Esophagus muscularis mucosa (tissue), 4 donors: Measurements from ENCODE around the gene NDUFS8. TPM values are rescaled to one million over a fixed set of nuclear protein-coding genes. Genes with fewer than 3 reads are reported as not detected.

ENCODE experiments used
- DNase-seq: peaks from one replicate; pipeline ENCODE4 v3.0.0-alpha.2; 2017; ENCODE audit errors: extremely low spot score
- H3K27ac ChIP-seq, 4 donors: fragments of 200-600 bp; sonication (generic); replicated peaks in 1 of 4; 1 replicate in 3 of 4; 2 replicates in 1 of 4; pipeline ENCODE4 v1.5.1; 2016 to 2019; ENCODE audit warnings: mild to moderate bottlenecking in 1 of 4
- H3K27me3 ChIP-seq, 4 donors: fragments of 200-600 bp; sonication (generic); one replicate each; pipeline versions ENCODE4 v1.5.1 to v1.6.0; 2016 to 2019
- H3K36me3 ChIP-seq, 4 donors: fragments of 200-600 bp; sonication (generic); one replicate each; pipeline ENCODE4 v1.5.1; 2016 to 2019
- H3K4me1 ChIP-seq, 4 donors: fragments of 200-600 bp; sonication (generic); one replicate each; pipeline ENCODE4 v1.5.1; 2016 to 2019
- H3K4me3 ChIP-seq, 4 donors: fragments of 200-600 bp; sonication (generic); 1 replicate in 2 of 4; 2 replicates in 2 of 4; pipeline ENCODE4 v1.5.1; 2016 to 2019; ENCODE audit warnings: mild to moderate bottlenecking in 4 of 4, moderate library complexity in 1 of 4
- H3K9me3 ChIP-seq, 4 donors: fragments of 200-600 bp; sonication (generic); 1 replicate in 3 of 4; 2 replicates in 1 of 4; pipeline ENCODE4 v1.5.1; 2016 to 2019
- CTCF ChIP-seq, 3 experiments: fragments of 200-600 bp in 2 of 3; fragments of 450-650 bp in 1 of 3; sonication (generic) in 2 of 3; IDR thresholded peaks; one replicate each; pipeline ENCODE4 v1.5.1; 2017 to 2019; ENCODE audit warnings: antibody characterized with exemption in 3 of 3, mild to moderate bottlenecking in 2 of 3, moderate library complexity in 1 of 3
- EP300 ChIP-seq: sonication (generic); formaldehyde crosslinking; IDR thresholded peaks from one replicate; pipeline ENCODE4 v1.6.1; 2017; ENCODE audit warnings: antibody characterized with exemption
- POLR2A ChIP-seq: fragments of 450-650 bp; IDR thresholded peaks from one replicate; pipeline ENCODE4 v1.6.1; 2017; ENCODE audit warnings: antibody characterized with exemption, moderate library complexity, mild to moderate bottlenecking, low read depth
- POLR2AphosphoS5 ChIP-seq, 2 donors: sonication (generic); formaldehyde crosslinking; IDR thresholded peaks; one replicate each; pipeline ENCODE4 v1.6.1; 2017; ENCODE audit warnings: antibody characterized with exemption in 2 of 2
- WGBS: methylation state at CpG from one replicate; pipeline ENCODE4 v1.1.5; 2018; 5-methylcytosine and 5-hydroxymethylcytosine counted together
- intact Hi-C: fragments of 100-400 bp; cut with DNase I; formaldehyde crosslinking; loops from one replicate; pipeline ENCODE4 v1.15.1; 2023
- total RNA-seq, 4 donors: library from RNA; depleted of rRNA; stranded (reverse); fragments of >200 nt; gene quantifications; one replicate each; pipeline versions ENCODE4 v1.1.0 to v1.2.1, GENCODE V29; 2016

The NDUFS8 gene
- total RNA-seq, 4 donors from 2014 or later = 178 to 271 (median 198) TPM

GRCh38 chr11:68016161-68016903 lies 14.1 kb upstream of the NDUFS8 start:
- no peak for DNase-seq
- intact Hi-C loops = no loop called here
- 66% methylated on average over 11 of the region's 13 CpGs for WGBS
- Histone ChIP-seq H3K27me3 (no peaks in the 10 kb centered on the region), H3K9me3 (no peaks in the 10 kb centered on the region), H3K36me3 (no peaks in the 10 kb centered on the region), H3K27ac (no peak overlapping the region), H3K4me3 (no peak overlapping the region), H3K4me1 (peaks cover 3 to 48% (median 42%) of the 10 kb centered on the region in 4 donors)
- no peak for TF ChIP-seq POLR2AphosphoS5 (IDR thresholded peaks at IDR 0.05)
- TF ChIP-seq CTCF (IDR thresholded peaks at IDR 0.05) = no peak
- TF ChIP-seq POLR2A = no peak
- no peak for TF ChIP-seq EP300

- peaks cover 0 to 7% (median 3%) of the 10 kb centered on the region in 4 donors for H3K36me3 ChIP-seq
- no peak for TF ChIP-seq EP300
- TF ChIP-seq POLR2AphosphoS5 (IDR thresholded peaks at IDR 0.05) = no peak
- TF ChIP-seq CTCF (IDR thresholded peaks at IDR 0.05) = no peak
- no peaks in the 10 kb centered on the region for H3K9me3 ChIP-seq
- WGBS = 60% methylated on average over 10 of the region's 16 CpGs
- H3K27me3 ChIP-seq = no peaks in the 10 kb centered on the region
- no peak for DNase-seq
- intact Hi-C loops = no loop called here
- no peak overlapping the region for H3K4me3 ChIP-seq
- H3K27ac ChIP-seq = peak overlapping the region in 1 of 4 donors; percentile 10
- H3K4me1 ChIP-seq = peaks cover 3 to 40% (median 33%) of the 10 kb centered on the region in 4 donors
These were observed 13.3 kb upstream of the NDUFS8 start for GRCh38 chr11:68016904-68017817.

DNA sequence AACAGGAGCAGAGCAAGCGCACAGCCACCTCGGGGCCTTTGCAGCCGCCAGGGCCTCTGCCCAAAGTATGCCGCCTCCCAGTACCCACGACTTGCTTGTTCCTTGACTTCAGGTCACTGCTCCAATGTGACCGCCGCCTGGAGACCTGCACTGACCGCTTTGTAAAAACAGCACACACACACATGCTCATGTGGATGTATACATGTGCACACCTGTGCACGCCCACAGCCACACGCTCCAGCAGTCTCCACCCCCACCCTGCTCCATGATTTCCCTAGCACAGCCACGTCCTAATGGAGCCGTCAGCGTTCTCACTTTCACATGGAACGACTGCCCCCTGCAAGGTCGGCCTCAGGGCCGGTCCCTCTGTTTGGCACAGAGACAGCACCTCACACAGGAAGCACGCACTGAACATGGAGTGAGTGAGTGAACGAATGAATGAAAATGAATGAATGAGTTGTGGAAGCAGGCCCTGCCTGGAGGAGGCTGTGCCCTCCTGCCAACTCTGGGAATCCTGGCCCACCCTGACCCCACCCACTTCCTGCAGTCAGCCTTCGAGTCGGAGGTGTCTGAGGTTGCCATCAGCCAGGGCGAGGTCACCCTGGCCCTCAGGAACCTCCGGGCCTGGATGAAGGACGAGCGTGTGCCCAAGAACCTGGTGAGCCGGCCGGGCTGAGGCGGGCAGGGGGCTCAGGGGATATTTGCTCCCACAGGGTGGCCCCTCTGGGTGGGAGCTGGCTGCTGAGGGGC lies 12.3 kb upstream of the NDUFS8 start:
- intact Hi-C loops = no loop called here
- Histone ChIP-seq H3K9me3 (no peaks in the 10 kb centered on the region), H3K4me1 (peaks cover 3 to 30% (median 24%) of the 10 kb centered on the region in 4 donors), H3K4me3 (no peak overlapping the region), H3K27ac (no peak overlapping the region), H3K27me3 (no peaks in the 10 kb centered on the region), H3K36me3 (peaks cover 0 to 14% (median 5%) of the 10 kb centered on the region in 4 donors)
- DNase-seq = no peak
- 79% methylated on average over 24 of the region's 27 CpGs for WGBS
- TF ChIP-seq EP300 = no peak
- no peak for TF ChIP-seq POLR2AphosphoS5 (IDR thresholded peaks at IDR 0.05)
- TF ChIP-seq POLR2A = no peak
- TF ChIP-seq CTCF (IDR thresholded peaks at IDR 0.05) = no peak

- intact Hi-C loops = no loop called here
- peaks cover 3 to 25% (median 21%) of the 10 kb centered on the region in 4 donors for H3K4me1 ChIP-seq
These were observed 11.7 kb upstream of the NDUFS8 start for GRCh38 chr11:68018730-68019190.

More at GRCh38 chr11:68018730-68019190, 11.7 kb upstream of the NDUFS8 start:
- Histone ChIP-seq H3K36me3 (peaks cover 0 to 14% (median 5%) of the 10 kb centered on the region in 4 donors), H3K27ac (no peak overlapping the region), H3K9me3 (no peaks in the 10 kb centered on the region), H3K4me3 (no peak overlapping the region), H3K27me3 (no peaks in the 10 kb centered on the region)
- DNase-seq = no peak
- TF ChIP-seq EP300 (no peak), POLR2A (no peak), POLR2AphosphoS5 (IDR thresholded peaks at IDR 0.05) (no peak), CTCF (IDR thresholded peaks at IDR 0.05) (no peak)
- WGBS = 94% methylated on average over 9 of the region's 18 CpGs
